ENCODE data around the gene MCMBP. TPM values are rescaled to one million over a fixed set of nuclear protein-coding genes. Genes with fewer than 3 reads are reported as not detected.

The MCMBP gene
- total RNA-seq, 4 donors from 2014 or later, result 24.2 to 54.9 (median 41.8) TPM

- H3K9me3 ChIP-seq, result no peaks in the 10 kb centered on the region
- intact Hi-C loops (cut with DNase I), result no loop called here
- WGBS, 2 donors, result 81 to 85% methylated on average over 5 of the region's 5 CpGs
- no peak overlapping the region for H3K4me3 ChIP-seq
- no peaks in the 10 kb centered on the region for H3K4me1 ChIP-seq
- H3K27me3 ChIP-seq, result no peaks in the 10 kb centered on the region
- DNase-seq, result no peak
- TF ChIP-seq CTCF (IDR thresholded peaks at IDR 0.05), result no peak
- TF ChIP-seq POLR2A (IDR thresholded peaks at IDR 0.05), result no peak
- peaks cover 0 to under 1% (median 0%) of the 10 kb centered on the region in 3 donors for H3K36me3 ChIP-seq
- H3K27ac ChIP-seq, result no peak overlapping the region
These were observed 86.4 kb downstream of the MCMBP start for GRCh38 chr10:119786117-119786769.

GRCh38 chr10:119784340-119785067 is 88.1 kb downstream of the MCMBP start:
- H3K27ac ChIP-seq, result no peak overlapping the region
- DNase-seq, result no peak
- H3K9me3 ChIP-seq, result no peaks in the 10 kb centered on the region
- no peaks in the 10 kb centered on the region for H3K27me3 ChIP-seq
- intact Hi-C loops (cut with DNase I), result no loop called here
- TF ChIP-seq CTCF (IDR thresholded peaks at IDR 0.05) (no peak), POLR2A (IDR thresholded peaks at IDR 0.05) (no peak)
- H3K36me3 ChIP-seq, result no peaks in the 10 kb centered on the region
- no peak overlapping the region for H3K4me3 ChIP-seq
- H3K4me1 ChIP-seq, result no peaks in the 10 kb centered on the region
- WGBS, 2 donors, result 59 to 68% methylated on average over 7 of the region's 7 CpGs

- no peak for TF ChIP-seq POLR2A (IDR thresholded peaks at IDR 0.05)
- Histone ChIP-seq H3K4me1 (no peaks in the 10 kb centered on the region), H3K4me3 (no peak overlapping the region), H3K27ac (no peak overlapping the region), H3K9me3 (no peaks in the 10 kb centered on the region), H3K36me3 (no peaks in the 10 kb centered on the region), H3K27me3 (no peaks in the 10 kb centered on the region)
- intact Hi-C loops (cut with DNase I), result no loop called here
- WGBS, 2 donors, result 65 to 72% methylated on average over 7 of the region's 7 CpGs
- DNase-seq, result no peak
These were observed 89.0 kb downstream of the MCMBP start for GRCh38 chr10:119783665-119784027.

GRCh38 chr10:119782981-119783664 is 89.5 kb downstream of the MCMBP start:
- TF ChIP-seq CTCF (IDR thresholded peaks at IDR 0.05) (no peak), POLR2A (IDR thresholded peaks at IDR 0.05) (no peak)
- Histone ChIP-seq H3K36me3 (no peaks in the 10 kb centered on the region), H3K27ac (no peak overlapping the region), H3K27me3 (no peaks in the 10 kb centered on the region), H3K9me3 (no peaks in the 10 kb centered on the region), H3K4me3 (no peak overlapping the region), H3K4me1 (no peaks in the 10 kb centered on the region)
- WGBS, 2 donors, result 90% methylated on average over 3 to 4 of the region's 4 CpGs
- intact Hi-C loops (cut with DNase I), result no loop called here
- DNase-seq, result no peak

- Histone ChIP-seq H3K4me3 (no peak overlapping the region), H3K27ac (no peak overlapping the region), H3K4me1 (no peaks in the 10 kb centered on the region), H3K36me3 (no peaks in the 10 kb centered on the region), H3K9me3 (no peaks in the 10 kb centered on the region), H3K27me3 (no peaks in the 10 kb centered on the region)
- DNase-seq, result no peak
- intact Hi-C loops (cut with DNase I), result no loop called here
- WGBS, 2 donors, result 48 to 81% methylated on average over 2 of the region's 2 CpGs
- TF ChIP-seq CTCF (IDR thresholded peaks at IDR 0.05), result no peak
- TF ChIP-seq POLR2A (IDR thresholded peaks at IDR 0.05), result no peak
These were observed 91.1 kb downstream of the MCMBP start for GRCh38 chr10:119781498-119781897.

All from esophagus squamous epithelium (tissue), 5 donors.